Measurements from ENCODE around the gene EBP. TPM values are rescaled to one million over a fixed set of nuclear protein-coding genes. Genes with fewer than 3 reads are reported as not detected.
"Not testable (repeated sequence)": the region's sequence is repeated elsewhere in the genome, so short reads cannot be mapped to it uniquely, and the experiment has no call there.

EBP gene
- total and polyA plus RNA-seq, 2 donors (not counting 1 experiment from before 2014, with no cell fraction given) = 61.0 to 93.5 TPM

GRCh38 chrX:48523682-48524081 is 2.1 kb downstream of the EBP start:
- Histone ChIP-seq H4K20me1 (ENCODE audit: control insufficient read depth, extremely low read depth, insufficient read depth, low read length) (no peaks in the 10 kb centered on the region), H2AFZ (ENCODE audit: low read length) (no peak overlapping the region), H3K4me1 (ENCODE audit: control insufficient read depth, extremely low read depth, insufficient read depth, low read length) (no peaks in the 10 kb centered on the region), H3K9ac (ENCODE audit: insufficient read depth, low read length) (no peak overlapping the region), H3K4me3 (replicated peaks in 1 of 4; ENCODE audit: control extremely low read depth in 1 of 4, insufficient read depth in 1 of 4, low read depth in 3 of 4, low read length in 4 of 4) (no peak overlapping the region), H3K27ac (ENCODE audit: insufficient read depth, low read length) (no peak overlapping the region), H3K79me2 (ENCODE audit: control insufficient read depth, insufficient read depth, low read length) (peaks cover 2% of the 10 kb centered on the region), H3K27me3 (ENCODE audit: control insufficient read depth, insufficient read depth, low read length) (no peaks in the 10 kb centered on the region), H3K9me3 (ENCODE audit: control insufficient read depth, insufficient read depth, low read depth, low read length) (no peaks in the 10 kb centered on the region), H3K36me3 (ENCODE audit: control insufficient read depth, insufficient read depth, low read length) (no peaks in the 10 kb centered on the region), H3K4me2 (ENCODE audit: extremely low read depth, insufficient read depth, low read length) (no peak overlapping the region)
- no peak for DNase-seq (ENCODE audit: low read depth in 2 of 2)
- no peak for TF ChIP-seq CTCF (conservative IDR thresholded peaks at IDR 0.05 in 1 of 2, IDR thresholded peaks at IDR 0.05 in 1 of 2; ENCODE audit: low read depth in 1 of 2, low read length in 2 of 2)
- TF ChIP-seq EZH2 (IDR thresholded peaks at IDR 0.05; ENCODE audit: low read length, missing control alignments) = no peak

- not testable (repeated sequence) for H2AFZ ChIP-seq (ENCODE audit: low read length); H4K20me1 ChIP-seq (ENCODE audit: control insufficient read depth, extremely low read depth, insufficient read depth, low read length); H3K36me3 ChIP-seq (ENCODE audit: control insufficient read depth, insufficient read depth, low read length); H3K9me3 ChIP-seq (ENCODE audit: control insufficient read depth, insufficient read depth, low read depth, low read length); H3K4me2 ChIP-seq (ENCODE audit: extremely low read depth, insufficient read depth, low read length); H3K79me2 ChIP-seq (ENCODE audit: control insufficient read depth, insufficient read depth, low read length); H3K27ac ChIP-seq (ENCODE audit: insufficient read depth, low read length); H3K4me3 ChIP-seq (replicated peaks in 1 of 4; ENCODE audit: control extremely low read depth in 1 of 4, insufficient read depth in 1 of 4, low read depth in 3 of 4, low read length in 4 of 4); H3K9ac ChIP-seq (ENCODE audit: insufficient read depth, low read length); H3K27me3 ChIP-seq (ENCODE audit: control insufficient read depth, insufficient read depth, low read length); H3K4me1 ChIP-seq (ENCODE audit: control insufficient read depth, extremely low read depth, insufficient read depth, low read length)
- DNase-seq (ENCODE audit: low read depth in 2 of 2) = peak in 1 of 2 donors; percentile 27
Observed at GRCh38 chrX:48525853-48526252, 4.2 kb downstream of the EBP start.

- Histone ChIP-seq H3K9ac (ENCODE audit: insufficient read depth, low read length) (no peak overlapping the region), H3K27ac (ENCODE audit: insufficient read depth, low read length) (no peak overlapping the region), H3K4me2 (ENCODE audit: extremely low read depth, insufficient read depth, low read length) (no peak overlapping the region), H2AFZ (ENCODE audit: low read length) (no peak overlapping the region), H4K20me1 (ENCODE audit: control insufficient read depth, extremely low read depth, insufficient read depth, low read length) (no peaks in the 10 kb centered on the region), H3K36me3 (ENCODE audit: control insufficient read depth, insufficient read depth, low read length) (no peaks in the 10 kb centered on the region), H3K4me3 (replicated peaks in 1 of 4; ENCODE audit: control extremely low read depth in 1 of 4, insufficient read depth in 1 of 4, low read depth in 3 of 4, low read length in 4 of 4) (no peak overlapping the region), H3K4me1 (ENCODE audit: control insufficient read depth, extremely low read depth, insufficient read depth, low read length) (peaks cover 3% of the 10 kb centered on the region), H3K79me2 (ENCODE audit: control insufficient read depth, insufficient read depth, low read length) (no peaks in the 10 kb centered on the region), H3K9me3 (ENCODE audit: control insufficient read depth, insufficient read depth, low read depth, low read length) (no peaks in the 10 kb centered on the region), H3K27me3 (ENCODE audit: control insufficient read depth, insufficient read depth, low read length) (no peaks in the 10 kb centered on the region)
- TF ChIP-seq EZH2 (IDR thresholded peaks at IDR 0.05; ENCODE audit: low read length, missing control alignments) (no peak), CTCF (conservative IDR thresholded peaks at IDR 0.05 in 1 of 2, IDR thresholded peaks at IDR 0.05 in 1 of 2; ENCODE audit: low read depth in 1 of 2, low read length in 2 of 2) (no peak)
- DNase-seq (ENCODE audit: low read depth in 2 of 2) = peak in 1 of 2 donors; percentile 66
Observed at GRCh38 chrX:48530736-48531135, 9.1 kb downstream of the EBP start.

All from fibroblast of lung (primary cell).